HEK293 (cell line): ENCODE results near the gene CD300E.

ENCODE experiments used
- CTCF ChIP-seq: fragments of 450-650 bp; formaldehyde crosslinking; IDR thresholded peaks from 2 replicates; pipeline ENCODE4 v1.5.1; 2016; ENCODE audit warnings: missing biosample characterization, missing genetic modification characterization
- PATZ1 ChIP-seq: fragments of 450-650 bp; formaldehyde crosslinking; IDR thresholded peaks from 2 replicates; pipeline ENCODE4 v1.5.1; 2016; ENCODE audit warnings: missing biosample characterization, missing genetic modification characterization
- WT1 ChIP-seq: fragments of 450-650 bp; formaldehyde crosslinking; IDR thresholded peaks from 2 replicates; pipeline ENCODE4 v1.5.1; 2016; ENCODE audit warnings: missing biosample characterization, missing genetic modification characterization
- YY1 ChIP-seq: fragments of 450-650 bp; formaldehyde crosslinking; IDR thresholded peaks from 2 replicates; pipeline ENCODE4 v1.5.1; 2018; ENCODE audit warnings: missing biosample characterization, missing genetic modification characterization
- ZEB2 ChIP-seq: fragments of 450-650 bp; formaldehyde crosslinking; IDR thresholded peaks from 2 replicates; pipeline ENCODE4 v1.5.1; 2016; ENCODE audit warnings: missing biosample characterization, missing genetic modification characterization
- ZNF132 ChIP-seq: fragments of 450-650 bp; formaldehyde crosslinking; IDR thresholded peaks from 2 replicates; pipeline ENCODE4 v1.5.1; 2017; ENCODE audit warnings: missing biosample characterization, missing genetic modification characterization, borderline replicate concordance
- ZNF37A ChIP-seq: fragments of 450-650 bp; IDR thresholded peaks from 2 replicates; pipeline ENCODE4 v1.5.1; 2018; ENCODE audit warnings: missing biosample characterization, missing genetic modification characterization
- ZNF416 ChIP-seq: fragments of 450-650 bp; formaldehyde crosslinking; IDR thresholded peaks from 2 replicates; pipeline ENCODE4 v1.5.1; 2016; ENCODE audit warnings: missing biosample characterization, missing genetic modification characterization
- ZNF423 ChIP-seq: fragments of 450-650 bp; formaldehyde crosslinking; IDR thresholded peaks from 2 replicates; pipeline ENCODE4 v1.5.1; 2016; ENCODE audit warnings: missing biosample characterization, missing genetic modification characterization
- ZNF530 ChIP-seq: fragments of 450-650 bp; formaldehyde crosslinking; IDR thresholded peaks from 2 replicates; pipeline ENCODE4 v1.5.1; 2016; ENCODE audit warnings: low read depth, missing biosample characterization, missing genetic modification characterization
- ZNF654 ChIP-seq: fragments of 450-650 bp; formaldehyde crosslinking; IDR thresholded peaks from 2 replicates; pipeline ENCODE4 v1.5.1; 2016; ENCODE audit warnings: low read depth, missing biosample characterization, missing genetic modification characterization

GRCh38 chr17:74639704-74640151 is 16.2 kb upstream of the CD300E start:
- TF ChIP-seq ZNF423 (tag by site-specific recombination) (no peak), ZEB2 (tag by site-specific recombination) (no peak), CTCF (tag by site-specific recombination) (no peak), ZNF37A (tag by site-specific recombination) (no peak), ZNF654 (tag by site-specific recombination) (no peak), PATZ1 (no peak), YY1 (tag by site-specific recombination) (no peak), ZNF416 (no peak), ZNF530 (tag by site-specific recombination) (no peak), WT1 (tag by site-specific recombination) (no peak), ZNF132 (tag by site-specific recombination) (no peak)
